Measurements from ENCODE around the gene HARBI1.

Gene HARBI1

DNA sequence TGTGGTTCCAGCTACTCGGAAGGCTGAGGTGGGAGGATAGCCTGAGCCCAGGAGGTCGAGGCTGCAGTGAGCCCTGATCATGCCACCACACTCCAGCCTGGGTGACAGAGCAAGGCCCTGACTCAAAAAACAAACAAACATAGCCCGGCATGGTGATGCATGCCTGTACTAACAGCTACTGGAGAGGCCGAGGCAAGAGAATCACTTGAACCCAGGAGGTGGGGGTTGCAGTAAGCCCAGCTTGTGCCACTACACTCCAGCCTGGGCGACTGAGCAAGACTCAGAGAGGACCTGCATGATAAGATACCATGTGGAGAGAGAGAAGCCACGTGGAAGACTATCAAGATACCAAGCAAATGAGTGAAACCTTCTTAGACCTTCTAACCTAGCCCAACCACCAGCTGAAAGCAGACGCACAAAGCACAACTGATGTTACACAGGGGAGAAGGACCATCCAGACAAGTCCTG lies 59.3 kb downstream of the HARBI1 start:
- ATAC-seq, result no peak
- TF ChIP-seq GLIS3 (CRISPR knock-in tag; IDR thresholded peaks at IDR 0.05), result no peak
- no peak for TF ChIP-seq ZFP30 (CRISPR knock-in tag; IDR thresholded peaks at IDR 0.05)
- no peak for TF ChIP-seq SNAI2 (CRISPR knock-in tag; IDR thresholded peaks at IDR 0.05)
- no peak for TF ChIP-seq BACH2 (CRISPR knock-in tag; IDR thresholded peaks at IDR 0.05; ENCODE audit: borderline replicate concordance)
- TF ChIP-seq CREB5 (CRISPR knock-in tag; IDR thresholded peaks at IDR 0.05; ENCODE audit: low read depth), result no peak
- no peak for TF ChIP-seq ZNF565 (CRISPR knock-in tag; conservative IDR thresholded peaks at IDR 0.05; ENCODE audit: low read depth)
- no peak for TF ChIP-seq TOX (CRISPR knock-in tag; IDR thresholded peaks at IDR 0.05; ENCODE audit: borderline replicate concordance)
- no peak for TF ChIP-seq ESRRG (CRISPR knock-in tag; IDR thresholded peaks at IDR 0.05)
- TF ChIP-seq PATZ1 (CRISPR knock-in tag; IDR thresholded peaks at IDR 0.05; ENCODE audit: borderline replicate concordance), result no peak
- no peak for TF ChIP-seq PPARA (CRISPR knock-in tag; IDR thresholded peaks at IDR 0.05; ENCODE audit: borderline replicate concordance)
- TF ChIP-seq ISL1 (CRISPR knock-in tag; IDR thresholded peaks at IDR 0.05), result no peak

- ATAC-seq, result no peak; the same call in 2 of the 3 replicates
- no peak for TF ChIP-seq GLIS3 (CRISPR knock-in tag; IDR thresholded peaks at IDR 0.05)
- TF ChIP-seq CREB5 (CRISPR knock-in tag; IDR thresholded peaks at IDR 0.05; ENCODE audit: low read depth), result no peak
- TF ChIP-seq ESRRG (CRISPR knock-in tag; IDR thresholded peaks at IDR 0.05), result no peak
- TF ChIP-seq ZNF70 (CRISPR knock-in tag; IDR thresholded peaks at IDR 0.05), result no peak
- TF ChIP-seq SNAI2 (CRISPR knock-in tag; IDR thresholded peaks at IDR 0.05), result no peak
- TF ChIP-seq OSR1 (CRISPR knock-in tag; IDR thresholded peaks at IDR 0.05), result no peak
- TF ChIP-seq ISL1 (CRISPR knock-in tag; IDR thresholded peaks at IDR 0.05), result no peak
- TF ChIP-seq POU6F1 (CRISPR knock-in tag; IDR thresholded peaks at IDR 0.05; ENCODE audit: borderline replicate concordance, low read depth), result no peak
- no peak for TF ChIP-seq ZFP30 (CRISPR knock-in tag; IDR thresholded peaks at IDR 0.05)
- no peak for TF ChIP-seq ARNTL (CRISPR knock-in tag; IDR thresholded peaks at IDR 0.05; ENCODE audit: borderline replicate concordance, low read depth)
- no peak for TF ChIP-seq PPARA (CRISPR knock-in tag; IDR thresholded peaks at IDR 0.05; ENCODE audit: borderline replicate concordance)
- TF ChIP-seq PATZ1 (CRISPR knock-in tag; IDR thresholded peaks at IDR 0.05; ENCODE audit: borderline replicate concordance), result no peak
- no peak for TF ChIP-seq TCF4 (CRISPR knock-in tag; IDR thresholded peaks at IDR 0.05; ENCODE audit: borderline replicate concordance)
- TF ChIP-seq TOX (CRISPR knock-in tag; IDR thresholded peaks at IDR 0.05; ENCODE audit: borderline replicate concordance), result no peak
- TF ChIP-seq, protein P1, sequence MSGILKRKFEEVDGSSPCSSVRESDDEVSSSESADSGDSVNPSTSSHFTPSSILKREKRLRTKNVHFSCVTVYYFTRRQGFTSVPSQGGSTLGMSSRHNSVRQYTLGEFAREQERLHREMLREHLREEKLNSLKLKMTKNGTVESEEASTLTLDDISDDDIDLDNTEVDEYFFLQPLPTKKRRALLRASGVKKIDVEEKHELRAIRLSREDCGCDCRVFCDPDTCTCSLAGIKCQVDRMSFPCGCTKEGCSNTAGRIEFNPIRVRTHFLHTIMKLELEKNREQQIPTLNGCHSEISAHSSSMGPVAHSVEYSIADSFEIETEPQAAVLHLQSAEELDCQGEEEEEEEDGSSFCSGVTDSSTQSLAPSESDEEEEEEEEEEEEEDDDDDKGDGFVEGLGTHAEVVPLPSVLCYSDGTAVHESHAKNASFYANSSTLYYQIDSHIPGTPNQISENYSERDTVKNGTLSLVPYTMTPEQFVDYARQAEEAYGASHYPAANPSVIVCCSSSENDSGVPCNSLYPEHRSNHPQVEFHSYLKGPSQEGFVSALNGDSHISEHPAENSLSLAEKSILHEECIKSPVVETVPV (CRISPR knock-in tag; IDR thresholded peaks at IDR 0.05), result no peak
- no peak for TF ChIP-seq TSHZ2 (CRISPR knock-in tag; IDR thresholded peaks at IDR 0.05)
Measured at GRCh38 chr11:46555267-46556054, 61.6 kb downstream of the HARBI1 start.

Data from SK-N-SH treated with all-trans-retinoic acid at 6 μM for 48 hours (cell line).